Adrenal gland (tissue), 5 donors: Measurements from ENCODE around the gene KNSTRN.

ENCODE experiments used
- CTCF ChIP-seq, 6 experiments: fragments of 450-650 bp in 4 of 6; fragments of 200-600 bp in 2 of 6; sonication (generic) in 1 of 6; IDR thresholded peaks; 1 replicate in 5 of 6; 2 replicates in 1 of 6; pipeline versions ENCODE4 v1.5.1 to v1.8.0; 2016 to 2021; ENCODE audit warnings: antibody characterized with exemption in 6 of 6, mild to moderate bottlenecking in 2 of 6, moderate library complexity in 1 of 6
- POLR2A ChIP-seq, 2 donors: fragments of 450-650 bp; IDR thresholded peaks; one replicate each; pipeline ENCODE4 v1.6.1; 2017; ENCODE audit warnings: antibody characterized with exemption in 2 of 2, mild to moderate bottlenecking in 2 of 2, moderate library complexity in 1 of 2
- donor health status: DM: no; HTN: no; CAD: no.

GRCh38 chr15:40414816-40415215 lies 32.3 kb downstream of the KNSTRN start:
- no peak for TF ChIP-seq CTCF (IDR thresholded peaks at IDR 0.05)
- no peak for TF ChIP-seq POLR2A (IDR thresholded peaks at IDR 0.05)
